ENCODE data around the gene MPDZ.

MPDZ gene

DNA sequence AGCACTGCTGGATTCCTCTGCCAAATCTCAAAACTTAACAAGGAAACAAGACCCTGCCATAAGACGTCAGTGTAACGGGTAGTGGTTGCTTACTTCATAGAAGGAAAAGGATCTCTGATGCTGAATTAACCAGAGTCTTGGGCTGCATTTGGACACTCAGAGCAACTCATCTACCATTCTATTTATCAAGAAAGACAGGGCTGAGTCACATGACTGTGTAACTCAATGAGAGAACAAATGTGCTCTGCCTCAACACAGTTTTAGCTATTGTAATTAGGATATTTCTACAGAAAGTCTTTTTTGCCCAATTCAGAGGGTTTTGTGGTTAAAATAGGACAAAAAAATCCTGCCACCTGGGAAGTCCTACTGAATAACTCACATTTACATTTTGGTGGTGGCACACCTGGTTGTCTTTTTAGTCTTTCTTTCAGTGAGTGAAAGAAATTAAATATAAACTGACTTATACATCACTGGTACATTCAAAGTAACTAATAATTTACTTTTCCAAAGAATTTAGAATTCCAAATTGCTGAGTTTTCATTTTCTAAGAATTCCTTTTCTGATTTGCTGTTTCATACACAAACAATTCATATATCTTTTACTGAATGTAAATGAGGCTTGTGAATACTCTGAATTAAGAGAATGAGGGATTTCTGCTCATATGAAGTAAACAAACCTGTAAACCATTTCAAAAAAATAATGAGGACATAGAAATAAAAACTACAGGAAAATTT, 104.4 kb downstream of the MPDZ start:
- no peak for DNase-seq

GRCh38 chr9:13173553-13173952, 105.9 kb downstream of the MPDZ start:
- no peak for DNase-seq

DNA sequence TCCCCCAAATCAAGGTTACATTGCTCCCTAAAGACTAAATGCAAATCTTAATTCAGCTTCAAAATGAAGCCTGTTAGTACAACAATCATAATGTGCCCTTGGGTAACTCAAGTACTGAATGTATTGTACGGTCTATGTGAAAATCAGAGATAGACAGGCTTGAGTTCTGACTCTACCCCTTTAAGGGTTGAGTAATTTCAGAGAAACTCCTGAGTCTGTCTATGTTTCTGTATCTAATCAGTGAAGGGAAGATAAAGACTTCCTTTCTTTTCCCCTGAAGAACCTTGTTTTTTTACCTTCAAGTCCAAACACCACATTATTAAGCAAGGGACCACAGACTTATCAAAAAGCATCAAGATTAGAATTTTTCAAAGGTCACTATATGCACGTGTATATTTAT, 108.2 kb downstream of the MPDZ start:
- no peak for DNase-seq

GRCh38 chr9:13166996-13167395, 112.5 kb downstream of the MPDZ start:
- DNase-seq, result no peak

DNA sequence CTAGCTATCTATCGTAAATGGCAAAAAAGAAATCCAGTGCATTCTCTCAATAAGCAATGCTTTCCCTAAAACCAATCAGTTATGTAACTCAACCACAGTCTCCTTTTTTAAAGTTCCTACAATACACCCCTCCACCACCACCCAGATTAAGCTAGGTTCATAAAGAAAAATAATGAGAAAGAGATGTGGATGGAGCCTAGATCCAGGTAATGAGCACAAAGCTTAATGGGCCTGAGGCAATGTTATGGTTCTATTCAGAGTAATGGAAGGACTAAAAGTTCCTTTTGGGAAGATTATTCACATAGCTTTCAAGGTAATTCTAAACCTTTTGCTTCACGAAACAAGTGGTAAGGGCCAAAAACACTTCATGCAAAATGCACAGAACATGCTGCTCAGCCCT, 113.5 kb downstream of the MPDZ start:
- DNase-seq, result no peak

DNA sequence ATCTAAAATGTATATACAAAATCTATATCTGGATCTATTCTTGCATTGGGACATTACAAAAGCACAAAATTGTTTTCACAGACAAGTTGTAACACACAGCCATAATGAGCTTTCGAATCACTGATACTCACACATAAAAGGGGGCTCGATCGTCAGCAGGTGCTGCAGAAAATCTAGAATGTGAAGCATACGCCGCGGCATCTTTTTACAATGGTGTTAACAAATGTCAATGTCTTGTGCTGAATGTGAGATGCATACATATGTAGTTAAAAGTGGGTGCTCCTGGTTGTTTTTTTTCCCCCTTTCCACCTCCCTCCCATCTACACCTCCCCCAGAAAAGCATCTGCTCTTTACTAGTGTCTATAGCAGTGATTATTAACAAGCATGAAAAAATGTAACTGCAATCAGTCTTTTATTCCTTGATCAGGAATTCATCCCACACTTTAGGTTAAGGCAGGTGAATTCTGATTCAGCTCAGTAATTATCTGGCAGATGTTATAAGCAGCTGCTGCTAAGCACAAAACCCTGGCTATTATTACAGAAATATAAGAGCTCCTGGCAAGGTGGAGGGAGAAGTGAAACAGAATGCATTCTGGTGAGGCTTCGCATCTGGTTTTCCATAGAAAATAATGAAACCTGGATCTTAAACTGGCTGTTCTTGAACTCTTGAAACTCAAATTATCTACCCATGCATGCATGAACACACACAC, 114.1 kb downstream of the MPDZ start:
- DNase-seq, result no peak

DNA sequence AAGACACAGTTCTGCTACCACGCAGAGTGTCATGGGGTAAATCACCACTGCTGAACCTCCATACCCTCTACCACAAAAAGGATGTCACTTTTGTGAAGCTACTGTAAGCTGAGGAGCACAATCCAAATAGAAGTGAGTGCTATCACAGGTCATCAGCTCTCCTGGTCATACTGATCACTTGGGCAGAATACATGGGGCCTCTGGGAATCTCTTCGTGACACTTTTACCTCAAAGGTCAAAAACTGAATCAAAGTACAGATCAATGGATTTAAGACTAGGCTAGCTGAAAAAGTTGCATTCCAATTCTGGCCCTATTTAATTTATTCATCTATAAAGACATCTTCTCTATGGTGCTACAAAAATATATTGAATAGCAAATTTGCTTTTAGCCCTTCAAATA, 115.5 kb downstream of the MPDZ start:
- DNase-seq, result no peak

GRCh38 chr9:13163287-13163686, 116.2 kb downstream of the MPDZ start:
- no peak for DNase-seq

- no peak for DNase-seq
Measured at GRCh38 chr9:13160051-13160450, 119.4 kb downstream of the MPDZ start.

- DNase-seq, result no peak
Measured at GRCh38 chr9:13158986-13159385, 120.5 kb downstream of the MPDZ start.

- DNase-seq, result no peak
Measured at GRCh38 chr9:13151489-13151888, 128.0 kb downstream of the MPDZ start.

- DNase-seq, result peak; percentile 10 to 43
Measured at GRCh38 chr9:13149454-13149853, 130.0 kb downstream of the MPDZ start.

- no peak for DNase-seq
Measured at GRCh38 chr9:13146840-13147239, 132.7 kb downstream of the MPDZ start.

GRCh38 chr9:13145340-13145739, 134.2 kb downstream of the MPDZ start:
- DNase-seq, result no peak

GRCh38 chr9:13144166-13144775, 135.2 kb downstream of the MPDZ start:
- no peak for DNase-seq

- no peak for DNase-seq
Measured at GRCh38 chr9:13143281-13143680, 136.2 kb downstream of the MPDZ start.

DNA sequence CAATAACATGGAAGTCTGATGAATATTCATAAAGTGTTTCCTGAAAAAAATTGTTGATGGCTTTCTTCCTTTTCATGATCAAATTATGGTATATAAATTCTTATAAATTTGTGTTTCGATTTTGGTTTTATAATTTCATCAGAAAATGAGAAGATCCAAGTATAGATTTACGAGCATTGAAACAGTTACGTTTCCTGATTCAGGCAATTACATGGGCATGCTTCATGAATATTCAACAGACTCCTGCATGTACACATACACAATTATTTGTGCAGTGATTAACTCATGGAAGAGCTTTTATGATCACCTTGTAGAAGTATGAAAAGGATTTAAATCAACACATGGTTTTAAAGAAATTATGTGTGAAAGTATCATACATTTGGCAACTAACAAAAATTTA, 136.7 kb downstream of the MPDZ start:
- no peak for DNase-seq

DNA sequence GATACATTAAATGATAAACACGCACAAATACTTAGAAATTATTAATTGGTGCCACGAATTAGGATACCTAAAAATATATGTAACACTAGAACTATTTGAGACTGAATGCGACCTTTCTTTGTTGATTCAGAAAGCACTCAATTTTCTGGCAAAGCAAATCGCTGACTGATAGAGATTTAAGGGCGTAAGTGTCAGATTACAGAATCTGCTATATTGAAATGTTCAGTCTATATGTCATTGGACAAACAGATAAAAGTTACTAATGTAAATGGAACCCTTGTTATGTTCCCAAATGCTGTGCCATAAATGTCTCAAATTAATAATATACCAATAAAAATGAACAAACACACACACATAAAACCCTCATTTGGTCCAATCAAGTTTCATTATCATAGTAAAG, 137.9 kb downstream of the MPDZ start:
- no peak for DNase-seq

DNA sequence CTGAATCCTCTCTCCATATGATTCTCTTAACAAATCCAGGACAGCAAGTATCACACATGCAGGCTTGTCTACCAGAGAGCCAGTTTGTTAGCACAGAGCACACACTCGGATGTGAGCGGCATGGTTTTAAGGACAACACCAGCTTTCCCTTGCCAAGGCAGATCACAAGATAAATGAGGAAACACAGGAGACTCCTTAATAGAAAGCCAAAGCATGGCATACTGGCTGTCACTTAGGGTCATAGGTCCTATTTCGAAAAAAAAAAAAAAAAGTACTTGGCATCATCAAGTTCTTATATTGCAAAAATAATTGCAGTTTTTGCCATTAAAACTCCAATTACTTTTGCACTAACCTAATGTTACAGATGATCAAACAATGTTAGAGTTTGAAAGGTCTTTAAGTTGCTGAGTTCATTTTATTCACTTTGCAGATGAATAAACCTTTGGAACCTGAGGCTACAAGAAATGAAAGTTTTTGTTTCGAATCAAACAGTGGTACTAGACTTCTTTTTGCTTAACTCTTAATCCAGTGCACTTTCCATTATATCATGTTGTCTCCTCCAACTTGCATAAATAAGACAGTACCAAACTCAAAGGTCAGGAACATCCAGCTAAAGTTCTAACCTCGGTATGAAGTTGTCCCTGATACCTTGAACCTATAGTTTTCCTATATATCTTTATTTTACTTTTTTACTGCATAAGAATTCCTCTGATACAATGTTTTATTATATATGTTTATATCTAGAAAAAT, 138.5 kb downstream of the MPDZ start:
- DNase-seq, result no peak

DNA sequence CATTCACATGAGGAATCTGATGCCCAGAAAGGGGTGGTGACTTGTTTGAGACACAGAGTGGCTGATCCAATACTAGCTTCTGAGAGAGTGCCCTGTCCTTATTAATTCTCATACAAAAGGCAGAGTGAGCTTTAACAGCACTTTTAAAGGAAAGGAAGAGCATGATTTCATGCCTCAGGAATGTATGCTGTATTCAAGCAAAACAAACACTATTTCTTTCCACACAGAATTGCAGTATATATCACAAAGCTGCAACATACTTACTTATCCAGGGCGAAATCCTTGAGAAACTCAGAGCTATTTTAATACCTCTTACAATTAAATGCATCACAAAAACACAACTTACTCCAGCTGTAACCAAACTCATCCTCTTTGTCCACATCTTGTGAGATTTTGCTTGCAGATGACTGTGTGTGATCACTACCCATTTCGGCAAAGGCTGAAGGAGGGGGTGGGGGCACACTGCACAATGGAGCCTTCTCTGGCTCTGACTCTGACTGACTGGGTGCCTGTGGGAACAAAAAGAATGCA, 139.8 kb downstream of the MPDZ start:
- no peak for DNase-seq

- no peak for DNase-seq
Measured at GRCh38 chr9:13137426-13137825, 142.1 kb downstream of the MPDZ start.

- no peak for DNase-seq
Measured at GRCh38 chr9:13131991-13132390, 147.5 kb downstream of the MPDZ start.

- DNase-seq, result no peak
Measured at GRCh38 chr9:13131416-13131815, 148.1 kb downstream of the MPDZ start.

Data from SHP77 (cell line).